ENCODE measurements around the gene GFER. TPM values are rescaled to one million over a fixed set of nuclear protein-coding genes. Genes with fewer than 3 reads are reported as not detected.
"Not testable (repeated sequence)": the region's sequence is repeated elsewhere in the genome, so short reads cannot be mapped to it uniquely, and the experiment has no call there.

The GFER gene
- 149 TPM for polyA plus RNA-seq (2012; ENCODE audit: insufficient read depth, insufficient read length, low read depth)

DNA sequence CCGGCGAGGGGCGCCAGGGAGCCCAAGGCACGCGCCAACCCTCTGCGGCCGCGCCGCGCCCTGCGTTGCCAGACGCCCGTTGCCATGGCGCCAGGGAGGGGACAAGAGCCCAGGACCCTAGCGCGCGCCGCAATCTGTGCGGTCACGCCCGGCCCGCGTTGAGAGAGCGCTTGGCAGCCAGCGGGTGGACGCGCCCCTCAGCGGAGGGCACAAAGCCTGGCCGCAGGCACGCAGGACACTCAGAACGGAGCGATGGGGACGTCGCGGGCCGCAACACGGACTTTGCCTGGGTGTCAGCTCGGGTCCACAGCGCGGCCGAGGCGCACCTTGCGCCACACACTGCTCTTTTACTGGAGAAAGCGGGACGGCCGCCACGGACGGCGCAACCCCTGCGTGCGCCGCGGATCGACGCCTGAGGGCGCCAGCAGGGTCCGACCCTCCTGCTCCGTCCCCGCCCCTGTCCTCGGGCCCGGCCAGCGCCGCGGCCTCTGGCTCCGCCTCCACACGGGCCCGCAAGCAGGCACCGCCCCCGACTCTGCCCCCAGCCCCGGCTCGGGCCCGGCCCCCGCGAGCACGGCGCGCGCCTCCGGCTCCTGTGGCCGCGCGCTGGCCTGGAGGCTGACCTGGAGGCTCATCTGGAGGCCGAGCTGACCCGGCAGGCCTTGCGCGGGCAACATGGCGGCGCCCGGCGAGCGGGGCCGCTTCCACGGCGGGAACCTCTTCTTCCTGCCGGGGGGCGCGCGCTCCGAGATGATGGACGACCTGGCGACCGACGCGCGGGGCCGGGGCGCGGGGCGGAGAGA lies at the start of gene GFER:
GFER (plus strand) TSS at position 650 of the 803 bp plus-strand sequence; CDS start at position 676, 26 bp downstream.
- peak; percentile 96 for DNase-seq
- H3K4me1 ChIP-seq = peaks cover 3% of the 10 kb centered on the region; the same call in 1 of the 2 replicates
- TF ChIP-seq, protein P1, sequence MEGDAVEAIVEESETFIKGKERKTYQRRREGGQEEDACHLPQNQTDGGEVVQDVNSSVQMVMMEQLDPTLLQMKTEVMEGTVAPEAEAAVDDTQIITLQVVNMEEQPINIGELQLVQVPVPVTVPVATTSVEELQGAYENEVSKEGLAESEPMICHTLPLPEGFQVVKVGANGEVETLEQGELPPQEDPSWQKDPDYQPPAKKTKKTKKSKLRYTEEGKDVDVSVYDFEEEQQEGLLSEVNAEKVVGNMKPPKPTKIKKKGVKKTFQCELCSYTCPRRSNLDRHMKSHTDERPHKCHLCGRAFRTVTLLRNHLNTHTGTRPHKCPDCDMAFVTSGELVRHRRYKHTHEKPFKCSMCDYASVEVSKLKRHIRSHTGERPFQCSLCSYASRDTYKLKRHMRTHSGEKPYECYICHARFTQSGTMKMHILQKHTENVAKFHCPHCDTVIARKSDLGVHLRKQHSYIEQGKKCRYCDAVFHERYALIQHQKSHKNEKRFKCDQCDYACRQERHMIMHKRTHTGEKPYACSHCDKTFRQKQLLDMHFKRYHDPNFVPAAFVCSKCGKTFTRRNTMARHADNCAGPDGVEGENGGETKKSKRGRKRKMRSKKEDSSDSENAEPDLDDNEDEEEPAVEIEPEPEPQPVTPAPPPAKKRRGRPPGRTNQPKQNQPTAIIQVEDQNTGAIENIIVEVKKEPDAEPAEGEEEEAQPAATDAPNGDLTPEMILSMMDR (IDR thresholded peaks at IDR 0.05; ENCODE audit: low read depth, low read length) = peak; percentile 52; the same call in 1 of the 2 replicates
- H3K4me3 ChIP-seq (ENCODE audit: low read depth, low read length) = peak within 1 kb of the TSS; percentile 86
- H3K36me3 ChIP-seq = peaks cover 19% of the 10 kb centered on the region
- peaks cover 14% of the 10 kb centered on the region for H3K27me3 ChIP-seq
- H3K9me3 ChIP-seq = no peaks in the 10 kb centered on the region

DNA sequence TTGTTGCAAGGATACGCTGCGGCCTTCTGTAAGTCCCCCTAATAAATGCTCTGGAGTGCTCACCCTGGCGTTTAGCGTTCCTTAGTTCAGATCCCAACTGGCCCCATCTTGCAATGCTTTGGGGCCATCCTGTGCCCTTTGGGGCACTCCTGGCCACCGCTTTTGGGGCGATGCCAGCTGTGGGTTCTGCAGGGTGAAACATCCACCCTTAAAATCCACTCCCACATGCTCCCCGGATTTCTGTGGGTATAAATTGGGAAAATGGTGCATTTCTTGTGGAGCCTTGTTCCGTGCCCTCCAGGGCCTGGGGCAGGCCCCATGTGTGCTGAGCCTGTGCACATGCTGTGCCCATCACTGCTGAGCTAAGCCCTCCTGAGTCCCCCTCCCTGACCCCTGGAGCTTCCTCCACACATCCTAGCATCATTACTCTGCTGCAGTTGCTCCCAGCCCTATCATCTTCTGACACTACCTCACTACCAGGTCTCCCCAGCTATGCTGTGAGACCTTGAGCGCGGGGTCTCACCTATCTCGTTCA lies 47.0 kb upstream of the GFER start:
- TF ChIP-seq, protein P1 (IDR thresholded peaks at IDR 0.05; ENCODE audit: low read depth, low read length) = no peak
- Histone ChIP-seq H3K4me3 (ENCODE audit: low read depth, low read length) (no peak overlapping the region), H3K4me1 (no peaks in the 10 kb centered on the region), H3K9me3 (no peaks in the 10 kb centered on the region), H3K36me3 (peaks cover 6% of the 10 kb centered on the region; the same call in 1 of the 2 replicates), H3K27me3 (no peaks in the 10 kb centered on the region)
- DNase-seq = no peak

DNA sequence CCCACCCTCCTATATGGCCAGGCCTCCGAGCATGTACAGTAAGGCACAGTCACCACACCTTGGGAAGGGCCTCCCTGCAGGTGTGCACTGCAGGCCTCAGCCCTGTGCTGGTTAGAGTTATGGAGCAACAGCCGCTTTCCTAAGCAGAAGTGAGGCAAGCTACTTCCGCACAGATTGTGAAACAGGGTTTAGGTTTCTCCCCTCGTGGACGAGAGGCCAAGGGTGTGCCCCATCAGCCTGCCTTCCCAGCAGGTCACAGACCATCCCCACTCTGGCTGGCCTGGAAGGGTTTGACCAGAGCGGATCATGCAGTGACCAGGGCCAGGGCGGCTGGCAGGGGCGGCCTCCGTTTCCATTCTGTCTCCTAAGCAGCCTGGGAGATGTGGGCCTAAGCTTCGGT lies 45.7 kb upstream of the GFER start:
- Histone ChIP-seq H3K27me3 (no peaks in the 10 kb centered on the region), H3K9me3 (no peaks in the 10 kb centered on the region), H3K4me1 (peaks cover 3% of the 10 kb centered on the region; the same call in 1 of the 2 replicates), H3K4me3 (ENCODE audit: low read depth, low read length) (no peak overlapping the region), H3K36me3 (peaks cover 6% of the 10 kb centered on the region; the same call in 1 of the 2 replicates)
- no peak for DNase-seq
- TF ChIP-seq, protein P1 (IDR thresholded peaks at IDR 0.05; ENCODE audit: low read depth, low read length) = no peak

DNA sequence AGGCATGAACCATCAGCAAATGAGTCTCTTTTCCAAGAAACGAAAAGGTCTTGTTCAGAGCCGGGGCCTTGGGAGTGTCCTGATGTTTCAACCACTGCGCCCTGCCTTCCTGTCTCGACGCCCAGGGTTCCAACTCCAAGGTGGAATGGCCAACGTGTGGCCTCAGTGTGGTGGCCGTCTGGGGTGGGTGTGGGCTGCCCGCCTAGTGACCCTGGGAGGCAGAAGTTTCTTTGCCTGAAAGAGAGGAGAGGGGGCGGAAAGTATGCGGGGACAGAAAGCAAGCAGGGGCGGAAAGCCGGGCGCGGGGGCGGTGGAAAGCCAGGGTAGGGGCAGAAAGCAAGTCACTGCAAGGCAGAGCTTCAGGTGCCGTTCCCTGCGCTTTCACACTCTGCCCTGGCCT lies 45.1 kb upstream of the GFER start:
- H3K4me3 ChIP-seq (ENCODE audit: low read depth, low read length) = no peak overlapping the region
- TF ChIP-seq, protein P1 (IDR thresholded peaks at IDR 0.05; ENCODE audit: low read depth, low read length) = no peak

DNA sequence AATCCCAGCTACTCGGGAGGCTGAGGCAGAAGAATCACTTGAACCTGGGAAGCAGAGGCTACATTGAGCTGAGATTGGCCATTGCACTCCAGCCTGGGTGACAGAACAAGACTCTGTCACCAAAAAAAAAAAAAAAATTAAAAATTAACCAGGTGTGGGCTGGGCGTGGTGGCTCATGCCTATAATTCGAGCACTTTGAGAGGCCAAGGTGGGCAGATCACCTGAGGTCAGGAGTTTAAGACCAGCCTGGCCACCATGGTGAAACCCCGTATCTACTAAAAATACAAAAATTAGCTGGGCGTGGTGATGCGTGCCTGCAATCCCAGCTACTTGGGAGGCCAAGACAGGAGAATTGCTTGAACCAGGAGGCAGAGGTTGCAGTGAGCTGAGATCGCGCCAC lies 44.2 kb upstream of the GFER start:
- not testable (repeated sequence) for H3K4me3 ChIP-seq (ENCODE audit: low read depth, low read length)

More for the DNA sequence above, 45.1 kb upstream of the GFER start:
- DNase-seq = no peak
- Histone ChIP-seq H3K4me1 (peaks cover 4% of the 10 kb centered on the region; the same call in 1 of the 2 replicates), H3K27me3 (no peaks in the 10 kb centered on the region), H3K36me3 (peaks cover 6% of the 10 kb centered on the region; the same call in 1 of the 2 replicates), H3K9me3 (no peaks in the 10 kb centered on the region)

DNA sequence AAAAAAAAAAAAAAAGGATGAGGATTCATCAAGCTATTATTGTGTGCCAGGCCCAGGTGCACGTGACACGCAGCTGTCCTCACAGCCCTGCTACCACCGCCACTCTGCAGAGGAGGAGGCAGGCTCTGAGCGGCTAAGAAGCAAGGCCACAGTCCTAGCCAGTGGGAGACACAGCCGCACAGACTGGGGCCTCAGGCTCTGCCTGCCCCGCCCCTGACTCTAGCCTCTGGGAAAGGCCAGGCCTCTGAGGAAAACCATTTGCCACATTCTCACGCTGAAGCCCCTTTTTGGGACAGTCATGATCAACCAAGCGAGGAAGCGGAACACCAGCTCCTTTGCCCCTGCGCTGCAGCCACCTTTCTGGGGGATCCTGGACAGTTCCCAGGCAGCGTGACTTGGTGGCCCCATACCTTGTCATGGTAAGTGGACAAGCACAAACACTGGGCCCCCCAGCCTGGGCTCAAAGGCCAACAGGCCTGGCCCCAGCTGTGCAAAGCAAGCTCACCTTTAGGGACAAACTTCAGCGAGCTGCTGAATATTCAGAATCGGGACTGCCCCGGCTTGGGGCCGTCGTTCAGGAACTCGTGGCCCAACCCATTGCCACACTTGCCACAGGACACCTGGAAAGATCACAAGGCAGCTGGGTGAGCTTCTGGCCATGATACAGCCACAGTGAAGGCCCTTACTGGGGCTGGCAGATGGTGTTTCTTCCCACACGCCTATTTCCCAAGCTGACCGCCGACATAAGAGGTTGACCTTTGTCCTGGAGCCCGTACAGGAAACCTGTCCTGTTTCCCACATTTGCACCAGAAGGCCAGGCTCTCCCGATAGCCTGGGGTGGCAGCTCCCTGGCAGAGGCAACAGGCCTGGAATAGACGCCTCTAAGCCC lies 43.5 kb upstream of the GFER start:
- no peak for DNase-seq
- Histone ChIP-seq H3K9me3 (no peaks in the 10 kb centered on the region), H3K27me3 (no peaks in the 10 kb centered on the region), H3K36me3 (peaks cover 6% of the 10 kb centered on the region; the same call in 1 of the 2 replicates), H3K4me1 (peaks cover 5% of the 10 kb centered on the region; the same call in 1 of the 2 replicates), H3K4me3 (ENCODE audit: low read depth, low read length) (no peak overlapping the region)
- TF ChIP-seq, protein P1 (IDR thresholded peaks at IDR 0.05; ENCODE audit: low read depth, low read length) = no peak

More for the DNA sequence above, 44.2 kb upstream of the GFER start:
- H3K9me3 ChIP-seq, H3K36me3 ChIP-seq, DNase-seq, H3K27me3 ChIP-seq, H3K4me1 ChIP-seq: not testable (repeated sequence)
